ENCODE results near the gene GLB1L2.
A peak's percentile ranks its signal among the peaks of the same experiment; 100 is the strongest.

Gene GLB1L2

GRCh38 chr11:134407923-134408322, 76.1 kb downstream of the GLB1L2 start:
- no peak for DNase-seq

- no peak for DNase-seq
Measured at GRCh38 chr11:134409552-134410429, 78.0 kb downstream of the GLB1L2 start.

- DNase-seq, result no peak
Measured at GRCh38 chr11:134410766-134411165, 79.0 kb downstream of the GLB1L2 start.

- DNase-seq, result peak; percentile 66
Measured at GRCh38 chr11:134412203-134413042, 80.6 kb downstream of the GLB1L2 start, which contains the start of gene B3GAT1. B3GAT1 (minus strand) TSS chr11:134412242; CDS start chr11:134387659, 24,583 bp downstream.

GRCh38 chr11:134413043-134413825, 81.4 kb downstream of the GLB1L2 start:
- peak; percentile 54 for DNase-seq

GRCh38 chr11:134413826-134414731, 82.3 kb downstream of the GLB1L2 start:
- no peak for DNase-seq

- peak; percentile 91 for DNase-seq
Measured at GRCh38 chr11:134414766-134415765, 83.3 kb downstream of the GLB1L2 start.

- DNase-seq, result no peak
Measured at GRCh38 chr11:134416726-134417125, 84.9 kb downstream of the GLB1L2 start.

GRCh38 chr11:134417871-134418840, 86.4 kb downstream of the GLB1L2 start:
- no peak for DNase-seq

- no peak for DNase-seq
Measured at GRCh38 chr11:134423106-134423505, 91.3 kb downstream of the GLB1L2 start.

GRCh38 chr11:134425413-134425812, 93.6 kb downstream of the GLB1L2 start:
- DNase-seq, result no peak

All from NCI-H526 treated with DMSO at 0.1 percent for 48 hours (cell line).